PFSK-1 (cell line): ENCODE results near the gene INPP4B.

ENCODE experiments used
- FOXP2 ChIP-seq: optimal IDR thresholded peaks from 2 replicates; pipeline ENCODE3; 2011; ENCODE audit warnings: borderline replicate concordance, control low read depth, inconsistent platforms; ENCODE audit not compliant: insufficient read depth; ENCODE audit errors: extremely low read length, extremely low read depth
- POLR2AphosphoS5 ChIP-seq: IDR thresholded peaks from 2 replicates; pipeline ENCODE4 v1.6.1; 2012; ENCODE audit warnings: low read depth, mild to moderate bottlenecking, control low read depth, low read length, moderate library complexity
- REST ChIP-seq, 2 experiments: IDR thresholded peaks; 2 replicates each; pipeline versions ENCODE4 v1.6.1 to v1.8.0; 2011 to 2012; ENCODE audit warnings: low read depth in 2 of 2, low read length in 2 of 2, control low read depth in 1 of 2, inconsistent platforms in 1 of 2, mild to moderate bottlenecking in 1 of 2, moderate library complexity in 1 of 2; ENCODE audit not compliant: insufficient read depth in 1 of 2
- SIN3A ChIP-seq: IDR thresholded peaks from 2 replicates; pipeline ENCODE4 v1.6.1; 2012; ENCODE audit warnings: mild to moderate bottlenecking, low read length, moderate library complexity, borderline replicate concordance; ENCODE audit not compliant: insufficient read depth
- TAF1 ChIP-seq: IDR thresholded peaks from 2 replicates; pipeline ENCODE4 v1.6.1; 2012; ENCODE audit warnings: low read length, control low read depth, borderline replicate concordance; ENCODE audit not compliant: insufficient read depth

Gene INPP4B

GRCh38 chr4:142097015-142097414, 749.1 kb downstream of the INPP4B start:
- TF ChIP-seq TAF1 = no peak

DNA sequence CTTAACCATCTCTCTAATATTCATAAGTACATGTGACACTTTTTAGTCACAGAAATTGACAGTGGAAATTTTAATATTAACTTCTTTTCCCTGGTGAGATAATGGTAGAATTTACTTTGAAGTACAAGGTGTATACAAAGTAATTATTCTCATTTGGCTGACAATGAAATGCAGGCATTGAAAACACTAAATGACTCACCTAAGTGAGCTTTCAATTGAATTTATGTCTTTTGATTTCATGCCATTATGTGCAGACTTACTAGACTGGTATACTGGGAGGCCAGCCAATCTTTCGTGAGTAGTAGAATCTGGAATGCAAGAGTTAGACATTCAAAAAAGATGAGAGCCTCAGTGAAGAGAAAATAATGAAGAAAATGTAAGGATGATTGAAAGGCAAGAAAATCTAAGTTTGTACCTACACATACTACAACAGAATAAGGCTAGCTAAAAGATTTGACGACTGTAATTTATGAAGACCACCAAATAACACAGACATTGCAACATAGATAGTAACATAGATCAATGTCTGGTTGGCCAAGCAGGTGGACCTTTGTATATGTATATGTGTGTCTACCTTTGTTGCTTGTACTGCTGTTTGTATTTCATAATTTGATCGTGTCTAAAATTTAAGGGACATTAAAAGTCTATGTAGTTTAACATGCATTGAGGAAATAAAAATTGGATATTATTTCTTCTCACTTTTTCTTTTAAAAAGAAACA, 750.1 kb downstream of the INPP4B start:
- no peak for TF ChIP-seq TAF1
- no peak for TF ChIP-seq SIN3A
- no peak for TF ChIP-seq REST (IDR thresholded peaks at IDR 0.05; ENCODE audit: insufficient read depth in 1 of 2, low read depth in 2 of 2, low read length in 2 of 2)
- no peak for TF ChIP-seq POLR2AphosphoS5

DNA sequence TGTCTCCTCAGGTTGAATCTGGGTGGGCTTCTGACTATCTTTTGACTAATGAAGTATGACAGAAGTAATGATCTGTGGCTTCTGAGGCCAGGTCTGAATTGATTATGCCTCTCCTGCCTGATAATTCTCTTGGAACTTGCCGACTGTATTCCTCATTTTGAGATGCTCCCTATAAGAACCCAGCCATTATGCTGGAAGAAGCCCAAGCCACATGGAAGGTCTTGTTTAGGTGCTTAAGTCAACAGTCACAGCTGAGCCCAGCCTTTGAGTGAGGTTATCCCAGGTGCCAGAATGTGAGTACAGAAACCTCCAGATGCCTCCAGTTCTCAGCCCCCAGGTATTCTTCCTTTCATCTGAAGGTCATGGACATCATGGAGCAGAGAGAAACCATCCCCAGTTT, 753.2 kb downstream of the INPP4B start:
- no peak for TF ChIP-seq TAF1
- no peak for TF ChIP-seq REST (IDR thresholded peaks at IDR 0.05; ENCODE audit: insufficient read depth in 1 of 2, low read depth in 2 of 2, low read length in 2 of 2)
- no peak for TF ChIP-seq SIN3A
- no peak for TF ChIP-seq FOXP2
- no peak for TF ChIP-seq POLR2AphosphoS5

- TF ChIP-seq POLR2AphosphoS5 (no peak), SIN3A (no peak), FOXP2 (no peak), REST (IDR thresholded peaks at IDR 0.05; ENCODE audit: insufficient read depth in 1 of 2, low read depth in 2 of 2, low read length in 2 of 2) (no peak), TAF1 (no peak)
These were observed 754.4 kb downstream of the INPP4B start for GRCh38 chr4:142091691-142092182.

GRCh38 chr4:142091085-142091513, 755.0 kb downstream of the INPP4B start:
- no peak for TF ChIP-seq POLR2AphosphoS5
- no peak for TF ChIP-seq FOXP2
- TF ChIP-seq REST (IDR thresholded peaks at IDR 0.05; ENCODE audit: insufficient read depth in 1 of 2, low read depth in 2 of 2, low read length in 2 of 2) = no peak
- no peak for TF ChIP-seq TAF1
- no peak for TF ChIP-seq SIN3A

DNA sequence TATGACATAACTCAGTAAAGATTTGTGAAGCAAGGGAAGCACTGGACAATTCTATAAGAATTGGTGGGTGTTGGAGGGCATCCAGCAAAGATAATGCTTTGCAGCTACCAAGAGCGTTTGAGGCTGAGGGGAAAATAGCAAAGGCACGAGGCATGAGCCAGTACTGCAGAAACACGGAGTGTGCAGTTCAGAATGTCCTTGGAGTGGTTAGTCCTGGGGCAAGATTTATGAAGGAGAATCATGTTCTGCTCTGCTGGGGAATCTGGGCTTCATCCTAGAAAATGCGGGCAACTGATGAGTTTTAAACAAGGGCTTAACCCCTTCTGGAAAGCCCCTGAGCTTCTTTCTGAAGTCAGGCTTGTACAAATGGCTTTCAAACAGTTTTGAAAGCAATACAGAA, 757.2 kb downstream of the INPP4B start:
- TF ChIP-seq TAF1 = no peak
- no peak for TF ChIP-seq SIN3A
- TF ChIP-seq POLR2AphosphoS5 = no peak
- no peak for TF ChIP-seq FOXP2
- no peak for TF ChIP-seq REST (IDR thresholded peaks at IDR 0.05; ENCODE audit: insufficient read depth in 1 of 2, low read depth in 2 of 2, low read length in 2 of 2)
